AG09319 (cell line): Measurements from ENCODE around the gene CCL7.

Experiments used
- DNase-seq: peaks from one replicate; pipeline ENCODE4 v3.0.0-alpha.2; 2010; ENCODE audit warnings: low read depth; ENCODE audit errors: extremely low read depth
- TF ChIP-seq, protein P1 (sequence below): IDR thresholded peaks from 2 replicates; pipeline ENCODE4 v1.5.1; 2011; ENCODE audit warnings: low read depth, mild to moderate bottlenecking, inconsistent platforms, low read length, moderate library complexity

The CCL7 gene

DNA sequence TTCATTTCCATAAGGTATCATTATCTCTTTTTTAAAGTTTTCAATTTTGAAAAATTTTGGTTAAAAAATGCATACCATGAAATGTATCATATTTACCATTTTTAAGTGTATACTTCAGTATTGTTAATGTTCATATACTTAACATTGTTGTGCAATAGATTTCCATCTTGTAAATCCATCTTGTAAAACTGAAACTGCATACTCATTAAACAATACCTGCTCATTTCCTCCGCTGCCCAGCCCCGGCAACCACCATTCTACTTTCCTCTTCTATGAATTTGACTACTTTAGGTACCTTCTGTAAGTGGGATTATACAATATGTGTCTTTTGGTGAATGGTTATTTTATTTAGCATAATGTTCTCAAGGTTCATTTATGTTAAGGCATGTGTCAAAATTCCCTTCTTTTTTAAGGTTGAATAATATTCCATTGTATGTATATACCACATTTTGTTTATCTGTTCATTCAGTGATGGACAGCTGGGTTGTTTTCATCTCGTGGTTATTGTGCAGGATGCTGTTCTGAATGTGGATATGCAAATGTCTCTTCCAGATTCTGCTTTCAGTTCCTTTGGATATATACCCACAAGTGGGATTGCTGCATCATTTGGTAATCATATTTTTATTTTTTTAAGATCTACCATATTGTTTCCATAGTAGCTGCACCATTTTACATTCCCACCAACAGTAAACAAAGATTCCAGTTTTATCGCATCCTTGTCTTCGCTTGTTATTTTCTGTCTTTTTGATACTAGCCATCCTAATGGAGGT lies 8.3 kb upstream of the CCL7 start:
- TF ChIP-seq, protein P1, sequence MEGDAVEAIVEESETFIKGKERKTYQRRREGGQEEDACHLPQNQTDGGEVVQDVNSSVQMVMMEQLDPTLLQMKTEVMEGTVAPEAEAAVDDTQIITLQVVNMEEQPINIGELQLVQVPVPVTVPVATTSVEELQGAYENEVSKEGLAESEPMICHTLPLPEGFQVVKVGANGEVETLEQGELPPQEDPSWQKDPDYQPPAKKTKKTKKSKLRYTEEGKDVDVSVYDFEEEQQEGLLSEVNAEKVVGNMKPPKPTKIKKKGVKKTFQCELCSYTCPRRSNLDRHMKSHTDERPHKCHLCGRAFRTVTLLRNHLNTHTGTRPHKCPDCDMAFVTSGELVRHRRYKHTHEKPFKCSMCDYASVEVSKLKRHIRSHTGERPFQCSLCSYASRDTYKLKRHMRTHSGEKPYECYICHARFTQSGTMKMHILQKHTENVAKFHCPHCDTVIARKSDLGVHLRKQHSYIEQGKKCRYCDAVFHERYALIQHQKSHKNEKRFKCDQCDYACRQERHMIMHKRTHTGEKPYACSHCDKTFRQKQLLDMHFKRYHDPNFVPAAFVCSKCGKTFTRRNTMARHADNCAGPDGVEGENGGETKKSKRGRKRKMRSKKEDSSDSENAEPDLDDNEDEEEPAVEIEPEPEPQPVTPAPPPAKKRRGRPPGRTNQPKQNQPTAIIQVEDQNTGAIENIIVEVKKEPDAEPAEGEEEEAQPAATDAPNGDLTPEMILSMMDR = no peak
- DNase-seq = no peak

DNA sequence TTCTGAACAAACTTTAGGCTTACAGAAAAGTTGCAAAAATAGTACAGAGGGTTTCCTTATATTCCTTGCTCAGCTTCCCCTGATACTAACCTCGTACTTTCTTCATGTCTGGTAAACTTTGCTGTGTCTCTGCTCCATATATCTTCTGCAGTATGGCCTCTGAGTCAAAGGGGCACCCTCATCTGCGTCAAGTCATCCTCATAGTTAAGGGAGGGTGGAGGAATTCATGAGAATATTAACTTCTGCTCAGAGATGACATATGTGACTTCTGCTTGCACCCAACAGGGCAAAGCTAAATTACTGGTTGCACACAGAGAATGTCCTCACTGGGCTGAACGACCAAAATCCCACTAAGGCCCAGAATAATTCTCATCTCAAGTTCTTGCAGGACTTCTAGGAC lies 4.3 kb upstream of the CCL7 start:
- DNase-seq = no peak
- TF ChIP-seq, protein P1 = no peak

DNA sequence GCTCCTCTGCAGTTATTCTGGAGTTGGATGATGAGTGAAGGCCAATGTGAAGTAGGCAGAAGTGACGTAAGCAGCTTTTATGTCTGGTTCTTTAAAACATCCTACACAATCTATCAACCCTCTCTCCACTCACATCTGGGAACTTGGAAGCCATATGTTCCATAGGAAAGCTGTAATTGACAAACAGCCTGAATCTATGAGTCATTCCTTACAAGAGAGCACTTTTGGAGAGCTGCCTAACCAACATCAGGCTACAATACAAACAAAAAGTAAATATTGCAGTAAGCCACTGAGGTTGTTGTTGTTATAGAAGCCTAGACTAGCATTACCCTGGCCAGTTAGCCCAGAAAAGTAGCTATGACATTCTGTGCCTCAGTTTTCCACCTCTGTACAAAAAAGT lies 5.9 kb downstream of the CCL7 start:
- TF ChIP-seq, protein P1 = no peak
- peak; percentile 87 for DNase-seq

DNA sequence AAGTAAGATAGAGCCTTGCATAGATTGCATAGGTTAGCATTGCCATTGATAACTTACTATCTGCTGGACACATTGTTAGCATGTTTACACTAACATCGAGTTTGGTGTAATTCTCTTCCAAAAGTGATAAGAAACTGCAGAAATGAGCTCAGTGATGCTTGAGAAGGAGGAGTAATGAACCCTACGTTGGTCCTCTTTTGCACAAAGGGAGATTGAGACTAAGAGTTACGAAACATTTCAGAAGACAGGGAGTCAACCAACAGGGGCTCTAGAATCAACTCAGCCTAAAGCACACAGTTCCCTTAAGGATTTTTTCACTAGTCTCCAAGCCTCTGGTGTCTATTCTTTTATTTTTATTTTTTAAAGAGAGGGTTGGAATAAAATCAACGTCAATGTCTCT lies 6.8 kb downstream of the CCL7 start:
- TF ChIP-seq, protein P1 = no peak
- no peak for DNase-seq

DNA sequence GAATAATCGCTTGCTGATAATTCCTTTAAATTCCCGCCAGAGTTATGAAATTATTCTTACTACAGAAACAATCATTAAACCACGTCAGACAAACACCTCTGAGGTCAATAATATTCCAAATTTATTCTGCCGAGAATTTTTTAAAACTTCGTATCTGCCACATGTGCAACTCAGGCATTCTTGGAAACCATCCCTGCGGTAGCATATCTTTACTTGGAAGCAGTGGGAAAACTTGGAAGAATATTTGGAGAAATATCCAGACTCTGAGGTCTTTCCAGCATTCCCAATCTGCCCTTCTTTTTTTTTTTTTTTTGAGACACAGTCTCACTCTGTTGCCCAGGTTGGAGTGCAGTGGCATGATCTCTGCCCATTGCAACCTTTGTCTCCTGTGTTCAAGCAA lies 13.6 kb downstream of the CCL7 start:
- TF ChIP-seq, protein P1 = no peak
- DNase-seq = no peak

DNA sequence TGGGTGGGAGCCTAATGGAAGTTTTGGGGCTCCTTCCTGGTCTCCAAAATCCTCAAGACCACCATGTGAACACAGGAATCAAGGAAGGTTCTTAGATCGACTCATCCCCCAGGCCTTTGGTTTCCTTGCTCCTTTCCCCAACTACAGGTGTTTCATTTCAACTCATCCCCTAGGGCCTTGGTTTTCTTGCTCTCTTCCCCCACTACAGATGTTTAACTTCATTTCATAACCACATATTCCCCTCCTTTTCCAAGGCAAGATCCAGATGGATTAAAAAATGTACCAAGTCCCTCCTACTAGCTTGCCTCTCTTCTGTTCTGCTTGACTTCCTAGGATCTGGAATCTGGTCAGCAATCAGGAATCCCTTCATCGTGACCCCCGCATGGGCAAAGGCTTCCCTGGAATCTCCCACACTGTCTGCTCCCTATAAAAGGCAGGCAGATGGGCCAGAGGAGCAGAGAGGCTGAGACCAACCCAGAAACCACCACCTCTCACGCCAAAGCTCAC lies 15.3 kb downstream of the CCL7 start, which contains the start of gene CCL11:
CCL11 (plus strand) TSS at position 457 of the 507 bp plus-strand sequence. CDS start 67 bp downstream, outside the sequence.
- TF ChIP-seq, protein P1 = no peak
- DNase-seq = no peak

DNA sequence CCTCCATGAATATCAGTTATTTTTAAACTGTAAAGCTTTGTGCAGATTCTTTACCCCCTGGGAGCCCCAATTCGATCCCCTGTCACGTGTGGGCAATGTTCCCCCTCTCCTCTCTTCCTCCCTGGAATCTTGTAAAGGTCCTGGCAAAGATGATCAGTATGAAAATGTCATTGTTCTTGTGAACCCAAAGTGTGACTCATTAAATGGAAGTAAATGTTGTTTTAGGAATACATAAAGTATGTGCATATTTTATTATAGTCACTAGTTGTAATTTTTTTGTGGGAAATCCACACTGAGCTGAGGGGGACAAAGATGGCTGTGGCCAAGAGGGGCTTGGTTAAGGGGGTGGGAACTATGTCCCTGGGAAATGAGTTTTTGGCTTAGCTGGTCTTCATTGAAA lies 17.9 kb downstream of the CCL7 start:
- no peak for DNase-seq

More for the DNA sequence above, 17.9 kb downstream of the CCL7 start:
- TF ChIP-seq, protein P1 = no peak
